Prostate gland (tissue), 2 donors: ENCODE data around the gene LARGE1. TPM values are rescaled to one million over a fixed set of nuclear protein-coding genes. Genes with fewer than 3 reads are reported as not detected.

Source experiments
- DNase-seq: peaks from one replicate; pipeline ENCODE4 v3.0.0-alpha.2; 2019; ENCODE audit warnings: low spot score
- H3K27ac ChIP-seq, 2 donors: fragments of 200-600 bp; sonication (generic); 2 replicates each; pipeline ENCODE4 v1.5.1; 2017 to 2019
- H3K27me3 ChIP-seq: fragments of 200-600 bp; sonication (generic); replicated peaks from 2 replicates; pipeline ENCODE4 v1.5.1; 2019; ENCODE audit not compliant: insufficient read depth
- H3K36me3 ChIP-seq, 2 donors: fragments of 200-600 bp; sonication (generic); 1 replicate in 1 of 2; 2 replicates in 1 of 2; pipeline versions ENCODE4 v1.5.1 to v1.8.1; 2017 to 2019
- H3K4me1 ChIP-seq: fragments of 200-600 bp; sonication (generic); replicated peaks from 2 replicates; pipeline ENCODE4 v1.5.1; 2019
- H3K4me3 ChIP-seq, 2 donors: fragments of 200-600 bp; sonication (generic); 2 replicates each; pipeline ENCODE4 v1.5.1; 2017 to 2019
- H3K9me3 ChIP-seq: fragments of 200-600 bp; sonication (generic); 2 replicates; pipeline ENCODE4 v1.5.1; 2017
- POLR2A ChIP-seq: fragments of 450-650 bp; IDR thresholded peaks from one replicate; pipeline ENCODE4 v1.6.1; 2016; ENCODE audit warnings: antibody characterized with exemption, mild to moderate bottlenecking
- POLR2AphosphoS5 ChIP-seq: sonication (generic); formaldehyde crosslinking; IDR thresholded peaks from one replicate; pipeline ENCODE4 v1.6.1; 2017; ENCODE audit warnings: antibody characterized with exemption
- WGBS: methylation state at CpG from one replicate; pipeline ENCODE4 v1.1.5; 2018; 5-methylcytosine and 5-hydroxymethylcytosine counted together
- intact Hi-C: fragments of 100-400 bp; cut with DNase I; formaldehyde crosslinking; loops from one replicate; pipeline ENCODE4 v1.14.2; 2022
- total RNA-seq, 2 donors: library from RNA; depleted of rRNA; stranded (reverse); fragments of >200 nt; gene quantifications; one replicate each; pipeline ENCODE4 v1.1.0, GENCODE V29; 2016
- TF ChIP-seq, protein P1 (sequence below), 4 experiments: fragments of 200-600 bp in 2 of 4; fragments of 450-650 bp in 2 of 4; sonication (generic) in 2 of 4; IDR thresholded peaks; 1 replicate in 3 of 4; 2 replicates in 1 of 4; pipeline ENCODE4 v1.5.1; 2016 to 2019; ENCODE audit warnings: antibody characterized with exemption in 4 of 4, mild to moderate bottlenecking in 2 of 4, moderate library complexity in 2 of 4

The LARGE1 gene
- total RNA-seq, 2 donors from 2014 or later = 18.6 to 37.4 TPM

DNA sequence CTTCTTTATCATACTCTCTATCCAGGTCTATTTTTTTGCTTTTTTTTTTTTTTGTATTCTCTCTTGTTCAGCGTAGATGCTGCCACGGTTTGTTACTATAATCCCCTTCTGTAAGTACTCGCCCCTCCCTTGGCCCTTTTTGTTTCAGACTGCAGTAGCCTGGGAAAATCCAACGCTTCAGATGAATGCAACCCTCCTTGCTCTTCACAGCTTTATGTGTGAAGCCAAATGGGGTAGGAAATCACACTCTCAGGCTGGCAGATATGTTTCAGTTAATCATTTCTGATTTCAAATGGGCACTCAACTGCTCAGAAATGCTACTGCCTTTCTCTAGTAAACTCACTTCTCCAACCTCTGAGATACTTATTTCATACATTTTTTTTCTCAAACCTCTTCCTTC is 149.1 kb downstream of the LARGE1 start:
- Histone ChIP-seq H3K4me1 (no peaks in the 10 kb centered on the region), H3K9me3 (no peaks in the 10 kb centered on the region), H3K36me3 (no peaks in the 10 kb centered on the region), H3K4me3 (no peak overlapping the region), H3K27me3 (no peaks in the 10 kb centered on the region), H3K27ac (no peak overlapping the region)
- no peak for DNase-seq
- 91% methylated on average over 4 of the region's 4 CpGs for WGBS
- TF ChIP-seq, protein P1, sequence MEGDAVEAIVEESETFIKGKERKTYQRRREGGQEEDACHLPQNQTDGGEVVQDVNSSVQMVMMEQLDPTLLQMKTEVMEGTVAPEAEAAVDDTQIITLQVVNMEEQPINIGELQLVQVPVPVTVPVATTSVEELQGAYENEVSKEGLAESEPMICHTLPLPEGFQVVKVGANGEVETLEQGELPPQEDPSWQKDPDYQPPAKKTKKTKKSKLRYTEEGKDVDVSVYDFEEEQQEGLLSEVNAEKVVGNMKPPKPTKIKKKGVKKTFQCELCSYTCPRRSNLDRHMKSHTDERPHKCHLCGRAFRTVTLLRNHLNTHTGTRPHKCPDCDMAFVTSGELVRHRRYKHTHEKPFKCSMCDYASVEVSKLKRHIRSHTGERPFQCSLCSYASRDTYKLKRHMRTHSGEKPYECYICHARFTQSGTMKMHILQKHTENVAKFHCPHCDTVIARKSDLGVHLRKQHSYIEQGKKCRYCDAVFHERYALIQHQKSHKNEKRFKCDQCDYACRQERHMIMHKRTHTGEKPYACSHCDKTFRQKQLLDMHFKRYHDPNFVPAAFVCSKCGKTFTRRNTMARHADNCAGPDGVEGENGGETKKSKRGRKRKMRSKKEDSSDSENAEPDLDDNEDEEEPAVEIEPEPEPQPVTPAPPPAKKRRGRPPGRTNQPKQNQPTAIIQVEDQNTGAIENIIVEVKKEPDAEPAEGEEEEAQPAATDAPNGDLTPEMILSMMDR (IDR thresholded peaks at IDR 0.05) = no peak
- TF ChIP-seq POLR2AphosphoS5 = no peak
- intact Hi-C loops = no loop called here

DNA sequence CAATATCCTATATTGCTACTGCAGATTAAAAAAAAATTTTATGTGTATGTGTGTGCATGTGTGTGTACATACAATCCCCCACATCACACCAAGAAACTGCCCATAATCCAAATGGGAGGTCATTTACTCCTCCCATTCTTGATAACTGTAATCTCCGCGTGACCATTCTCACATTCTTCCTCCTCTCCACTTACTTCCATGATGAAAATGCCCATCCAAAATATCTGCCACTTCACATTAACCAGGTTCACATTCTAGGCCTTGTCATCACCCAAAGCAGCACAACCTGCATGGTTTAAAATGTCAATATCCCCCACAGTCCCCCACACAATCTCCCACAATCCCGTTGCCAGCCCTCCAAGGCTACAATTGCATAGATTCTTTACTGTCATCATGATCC is 149.6 kb downstream of the LARGE1 start:
- intact Hi-C loops = no loop called here
- DNase-seq = no peak
- no peak for TF ChIP-seq POLR2AphosphoS5
- TF ChIP-seq, protein P1 (IDR thresholded peaks at IDR 0.05) = no peak
- no peak for TF ChIP-seq POLR2A
- Histone ChIP-seq H3K4me3 (no peak overlapping the region), H3K9me3 (no peaks in the 10 kb centered on the region), H3K27ac (no peak overlapping the region), H3K27me3 (no peaks in the 10 kb centered on the region), H3K4me1 (no peaks in the 10 kb centered on the region), H3K36me3 (no peaks in the 10 kb centered on the region)
- whole genome bisulfite sequencing = 93% methylated on average over 3 of the region's 3 CpGs

DNA sequence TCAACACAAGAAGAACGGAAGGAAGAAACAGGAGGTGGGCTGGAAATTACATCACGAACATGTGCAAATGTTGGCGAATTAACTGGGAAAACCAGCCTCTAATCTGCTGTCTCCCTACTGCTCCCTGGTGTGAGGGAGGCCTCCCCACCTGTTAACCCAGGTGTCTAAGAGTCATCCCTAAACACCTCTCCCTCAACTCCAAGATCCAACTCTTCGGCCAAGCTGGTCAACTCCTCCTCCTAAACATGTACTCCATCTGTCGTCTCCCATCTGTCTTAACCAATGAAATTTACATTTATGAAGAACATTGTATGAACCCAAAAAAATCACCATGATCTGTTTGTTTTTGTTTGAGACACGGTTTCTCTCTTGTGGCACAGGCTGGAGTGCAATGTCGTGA is 154.2 kb downstream of the LARGE1 start:
- no peak for DNase-seq
- TF ChIP-seq POLR2A (no peak), POLR2AphosphoS5 (no peak)
- TF ChIP-seq, protein P1 (IDR thresholded peaks at IDR 0.05) = no peak

DNA sequence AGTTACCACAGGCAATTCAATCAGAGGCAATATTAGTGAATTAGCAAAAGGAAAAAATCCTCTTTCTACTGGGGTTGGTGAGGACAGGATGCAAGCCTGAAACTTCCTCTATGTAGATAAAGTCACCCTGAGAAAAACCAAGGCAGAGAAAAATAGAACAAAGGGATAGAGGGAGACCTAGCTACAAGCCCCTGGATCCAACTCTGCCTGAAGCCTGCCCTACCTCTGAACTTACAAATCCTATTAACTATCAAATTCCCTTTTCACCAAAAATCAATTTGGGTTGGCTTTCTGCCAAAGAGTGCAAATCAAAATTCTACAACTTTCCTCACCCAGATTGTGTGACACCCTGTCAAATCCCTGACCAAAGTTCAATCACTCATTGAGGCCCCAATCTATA is 161.3 kb downstream of the LARGE1 start:
- no peak overlapping the region for H3K4me3 ChIP-seq
- DNase-seq = no peak
- H3K4me1 ChIP-seq = no peaks in the 10 kb centered on the region
- no peaks in the 10 kb centered on the region for H3K9me3 ChIP-seq
- H3K27me3 ChIP-seq = no peaks in the 10 kb centered on the region
- no peak overlapping the region for H3K27ac ChIP-seq
- no peaks in the 10 kb centered on the region for H3K36me3 ChIP-seq
- intact Hi-C loops = no loop called here
- TF ChIP-seq POLR2A (no peak), POLR2AphosphoS5 (no peak)
- TF ChIP-seq, protein P1 (IDR thresholded peaks at IDR 0.05) = no peak

More for the DNA sequence above, 154.2 kb downstream of the LARGE1 start:
- Histone ChIP-seq H3K4me3 (no peak overlapping the region), H3K9me3 (no peaks in the 10 kb centered on the region), H3K36me3 (no peaks in the 10 kb centered on the region), H3K4me1 (no peaks in the 10 kb centered on the region), H3K27ac (no peak overlapping the region), H3K27me3 (no peaks in the 10 kb centered on the region)
- intact Hi-C loops = no loop called here
- 91% methylated on average over 7 of the region's 7 CpGs for WGBS

DNA sequence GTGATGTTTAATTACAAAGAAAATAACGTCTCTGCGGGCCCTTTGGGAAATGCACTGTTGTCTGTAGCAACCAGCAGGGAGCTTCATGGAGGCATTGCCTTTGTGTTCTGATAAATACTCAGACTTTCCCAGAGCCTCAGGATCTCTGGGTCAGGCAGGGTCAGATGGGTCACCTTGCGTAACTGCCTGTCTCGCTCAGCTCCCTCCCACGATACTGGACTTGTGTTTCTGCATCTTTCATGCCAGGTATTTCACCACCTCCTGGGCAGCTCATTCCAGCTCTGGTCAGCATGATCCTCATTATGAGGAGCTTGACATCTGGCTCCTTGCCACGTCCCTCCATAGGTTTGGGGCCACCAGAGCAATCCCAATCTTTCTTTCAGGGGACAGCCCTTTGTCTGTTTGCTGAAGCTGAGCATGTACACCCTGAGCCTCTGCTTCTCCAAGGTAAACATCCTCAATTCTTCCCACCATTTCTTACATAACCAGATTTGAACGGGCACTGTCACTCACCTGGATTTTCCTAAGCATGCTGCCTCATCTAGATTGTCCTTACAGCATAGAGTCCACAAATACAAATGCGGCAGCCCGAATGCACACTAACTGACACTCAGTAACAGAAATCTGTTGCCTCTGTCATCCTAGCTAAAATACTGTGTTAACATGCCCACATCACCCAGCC is 162.3 kb downstream of the LARGE1 start:
- H3K4me3 ChIP-seq = no peak overlapping the region
- no peaks in the 10 kb centered on the region for H3K9me3 ChIP-seq
- WGBS = 66% methylated on average over 9 of the region's 9 CpGs
- TF ChIP-seq POLR2AphosphoS5 (no peak), POLR2A (no peak)
- TF ChIP-seq, protein P1 (IDR thresholded peaks at IDR 0.05) = no peak
- no peaks in the 10 kb centered on the region for H3K4me1 ChIP-seq
- no peaks in the 10 kb centered on the region for H3K36me3 ChIP-seq
- no peaks in the 10 kb centered on the region for H3K27me3 ChIP-seq
- no peak for DNase-seq
- no peak overlapping the region for H3K27ac ChIP-seq
- intact Hi-C loops = no loop called here
